Gastroesophageal sphincter (tissue), 3 donors: Measurements from ENCODE around the gene PCDHGA1.
"Not testable (repeated sequence)": the region's sequence is repeated elsewhere in the genome, so short reads cannot be mapped to it uniquely, and the experiment has no call there.

Experiments
- POLR2A ChIP-seq, 2 donors: fragments of 450-650 bp; IDR thresholded peaks; one replicate each; pipeline ENCODE4 v1.6.1; 2017; ENCODE audit warnings: antibody characterized with exemption in 2 of 2, mild to moderate bottlenecking in 2 of 2, moderate library complexity in 1 of 2
- TF ChIP-seq, protein P1 (sequence below), 4 experiments: fragments of 200-600 bp in 2 of 4; fragments of 450-650 bp in 2 of 4; sonication (generic) in 1 of 4; IDR thresholded peaks; one replicate each; pipeline ENCODE4 v1.5.1; 2017 to 2019; ENCODE audit warnings: antibody characterized with exemption in 4 of 4, mild to moderate bottlenecking in 2 of 4, moderate library complexity in 2 of 4

DNA sequence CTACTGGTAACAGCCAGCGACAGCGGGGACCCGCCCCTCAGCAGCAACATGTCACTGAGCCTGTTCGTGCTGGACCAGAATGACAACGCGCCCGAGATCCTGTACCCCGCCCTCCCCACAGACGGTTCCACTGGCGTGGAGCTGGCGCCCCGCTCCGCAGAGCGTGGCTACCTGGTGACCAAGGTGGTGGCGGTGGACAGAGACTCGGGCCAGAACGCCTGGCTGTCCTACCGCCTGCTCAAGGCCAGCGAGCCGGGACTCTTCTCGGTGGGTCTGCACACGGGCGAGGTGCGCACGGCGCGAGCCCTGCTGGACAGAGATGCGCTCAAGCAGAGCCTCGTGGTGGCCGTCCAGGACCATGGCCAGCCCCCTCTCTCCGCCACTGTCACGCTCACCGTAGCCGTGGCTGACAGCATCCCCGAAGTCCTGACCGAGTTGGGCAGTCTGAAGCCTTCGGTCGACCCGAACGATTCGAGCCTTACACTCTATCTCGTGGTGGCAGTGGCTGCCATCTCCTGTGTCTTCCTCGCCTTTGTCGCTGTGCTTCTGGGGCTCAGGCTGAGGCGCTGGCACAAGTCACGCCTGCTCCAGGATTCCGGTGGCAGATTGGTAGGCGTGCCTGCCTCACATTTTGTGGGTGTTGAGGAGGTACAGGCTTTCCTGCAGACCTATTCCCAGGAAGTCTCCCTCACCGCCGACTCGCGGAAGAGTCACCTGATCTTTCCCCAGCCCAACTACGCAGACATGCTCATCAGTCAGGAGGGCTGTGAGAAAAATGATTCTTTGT, 64.3 kb downstream of the PCDHGA1 start:
- not testable (repeated sequence) for TF ChIP-seq POLR2A (IDR thresholded peaks at IDR 0.05)
- TF ChIP-seq, protein P1, sequence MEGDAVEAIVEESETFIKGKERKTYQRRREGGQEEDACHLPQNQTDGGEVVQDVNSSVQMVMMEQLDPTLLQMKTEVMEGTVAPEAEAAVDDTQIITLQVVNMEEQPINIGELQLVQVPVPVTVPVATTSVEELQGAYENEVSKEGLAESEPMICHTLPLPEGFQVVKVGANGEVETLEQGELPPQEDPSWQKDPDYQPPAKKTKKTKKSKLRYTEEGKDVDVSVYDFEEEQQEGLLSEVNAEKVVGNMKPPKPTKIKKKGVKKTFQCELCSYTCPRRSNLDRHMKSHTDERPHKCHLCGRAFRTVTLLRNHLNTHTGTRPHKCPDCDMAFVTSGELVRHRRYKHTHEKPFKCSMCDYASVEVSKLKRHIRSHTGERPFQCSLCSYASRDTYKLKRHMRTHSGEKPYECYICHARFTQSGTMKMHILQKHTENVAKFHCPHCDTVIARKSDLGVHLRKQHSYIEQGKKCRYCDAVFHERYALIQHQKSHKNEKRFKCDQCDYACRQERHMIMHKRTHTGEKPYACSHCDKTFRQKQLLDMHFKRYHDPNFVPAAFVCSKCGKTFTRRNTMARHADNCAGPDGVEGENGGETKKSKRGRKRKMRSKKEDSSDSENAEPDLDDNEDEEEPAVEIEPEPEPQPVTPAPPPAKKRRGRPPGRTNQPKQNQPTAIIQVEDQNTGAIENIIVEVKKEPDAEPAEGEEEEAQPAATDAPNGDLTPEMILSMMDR (IDR thresholded peaks at IDR 0.05): not testable (repeated sequence)
